BLaER1 (cell line): Measurements from ENCODE around the gene MEG3.

Source experiments
- H3K27ac ChIP-seq: shearing (Covaris generic); formaldehyde crosslinking; 2 replicates; pipeline ENCODE4 v1.8.1; 2022
- H3K27me3 ChIP-seq: shearing (Covaris generic); formaldehyde crosslinking; 2 replicates; pipeline ENCODE4 v1.8.1; 2022
- H3K36me3 ChIP-seq: shearing (Covaris generic); formaldehyde crosslinking; 2 replicates; pipeline ENCODE4 v1.8.1; 2022
- H3K4me1 ChIP-seq: shearing (Covaris generic); formaldehyde crosslinking; 2 replicates; pipeline ENCODE4 v1.8.1; 2022
- H3K4me2 ChIP-seq: shearing (Covaris generic); formaldehyde crosslinking; 2 replicates; pipeline ENCODE4 v1.8.1; 2022
- H3K4me3 ChIP-seq: shearing (Covaris generic); formaldehyde crosslinking; 2 replicates; pipeline ENCODE4 v1.8.1; 2022
- H3K9ac ChIP-seq: shearing (Covaris generic); formaldehyde crosslinking; 2 replicates; pipeline ENCODE4 v1.8.1; 2022
- H3K9me3 ChIP-seq: shearing (Covaris generic); formaldehyde crosslinking; 2 replicates; pipeline ENCODE4 v1.8.1; 2022
- H4K20me1 ChIP-seq: shearing (Covaris generic); formaldehyde crosslinking; 2 replicates; pipeline ENCODE4 v1.8.1; 2022
- Cebpa-rat ChIP-seq: shearing (Covaris generic); IDR thresholded peaks from 2 replicates; pipeline ENCODE4 v1.8.1; 2022

Gene MEG3

DNA sequence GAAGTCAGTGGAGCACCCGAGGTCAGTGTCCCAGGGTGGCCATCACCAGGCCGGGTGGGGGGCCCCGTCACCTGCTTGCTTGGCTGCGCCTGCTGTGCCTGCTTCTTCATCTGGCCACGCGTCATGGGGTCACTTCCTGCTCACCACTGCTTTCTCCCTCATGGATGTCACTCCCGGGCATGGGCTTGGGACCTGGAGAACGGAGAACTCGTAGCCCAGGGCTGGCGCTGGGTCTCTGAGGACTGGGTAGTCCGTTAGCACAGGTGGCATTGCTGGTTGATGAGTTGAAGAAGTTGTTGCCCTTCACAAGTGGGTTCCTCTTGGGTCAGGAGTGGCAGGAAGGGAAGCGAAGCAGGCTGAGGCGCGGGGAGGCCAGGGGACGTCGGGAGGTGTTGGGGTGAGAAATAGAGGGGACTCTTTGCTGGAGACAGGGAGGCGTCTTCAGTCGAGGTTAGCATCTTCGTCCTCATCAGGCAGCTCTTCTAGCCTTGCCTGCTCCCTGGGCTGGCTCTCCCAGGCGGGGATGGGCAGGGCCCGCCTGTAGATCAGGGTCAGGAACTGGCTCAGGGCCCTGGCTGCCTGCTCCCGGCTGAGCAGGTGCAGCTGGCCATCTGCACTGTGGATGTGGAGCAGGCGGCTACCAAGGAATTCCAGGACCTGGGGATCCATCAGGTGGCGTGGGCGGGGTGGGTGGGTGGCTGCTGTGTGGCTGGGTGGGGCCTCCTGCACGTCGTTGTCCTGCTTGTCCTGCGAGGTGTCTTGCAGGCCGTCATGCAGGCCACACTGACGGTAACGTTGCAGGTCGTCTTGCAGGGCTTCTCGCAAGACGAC is 54.6 kb downstream of the MEG3 start:
- H4K20me1 ChIP-seq, result no peaks in the 10 kb centered on the region
- H3K4me2 ChIP-seq, result no peak overlapping the region
- no peaks in the 10 kb centered on the region for H3K36me3 ChIP-seq
- peaks cover 33% of the 10 kb centered on the region for H3K9me3 ChIP-seq
- no peak overlapping the region for H3K9ac ChIP-seq
- H3K27ac ChIP-seq, result no peak overlapping the region
- peaks cover 16% of the 10 kb centered on the region for H3K4me1 ChIP-seq
- no peak overlapping the region for H3K4me3 ChIP-seq
- no peaks in the 10 kb centered on the region for H3K27me3 ChIP-seq
- TF ChIP-seq Cebpa-rat, result no peak

DNA sequence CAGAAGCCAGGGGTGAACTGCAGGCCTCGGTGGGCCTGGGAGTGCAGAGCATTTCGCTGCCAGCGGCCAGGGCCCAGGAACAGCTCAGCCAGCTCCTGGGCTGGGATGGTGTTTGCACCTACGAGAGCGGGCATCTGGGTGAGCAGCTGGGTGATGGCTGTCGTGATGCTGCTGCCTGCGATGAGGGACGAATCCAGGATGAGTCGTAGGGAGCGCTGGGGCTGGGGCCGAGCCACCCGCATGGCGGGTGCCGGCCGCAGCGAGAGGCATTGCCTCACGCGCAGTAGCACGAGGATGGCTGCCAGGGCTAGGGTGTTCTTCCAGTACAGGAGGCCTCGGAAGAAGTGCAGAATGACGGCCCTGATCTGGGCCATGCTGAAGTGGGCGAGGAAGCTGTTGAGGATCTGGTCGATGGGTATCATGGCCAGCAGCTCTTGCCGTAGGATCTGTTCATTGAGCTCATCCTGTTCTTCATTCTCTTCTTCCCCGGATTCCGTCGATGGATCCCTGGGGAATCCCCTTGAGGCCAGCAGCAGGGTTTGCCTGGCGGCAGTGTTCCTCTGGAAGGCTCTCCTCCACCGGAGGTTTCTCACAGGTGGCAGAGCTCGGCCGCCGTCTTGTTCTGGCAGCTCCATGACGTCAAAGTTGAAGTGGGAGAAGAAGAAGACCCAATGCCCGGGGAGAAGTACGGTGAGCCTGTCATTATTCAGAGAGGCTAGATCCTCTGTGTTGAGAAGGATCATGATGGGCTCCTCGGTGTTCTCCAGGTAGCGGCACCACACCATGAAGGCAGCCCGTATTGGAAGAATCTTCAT is 55.5 kb downstream of the MEG3 start:
- Histone ChIP-seq H3K4me1 (peaks cover 16% of the 10 kb centered on the region), H3K4me2 (no peak overlapping the region), H4K20me1 (no peaks in the 10 kb centered on the region), H3K9me3 (peaks cover 33% of the 10 kb centered on the region), H3K36me3 (no peaks in the 10 kb centered on the region), H3K4me3 (no peak overlapping the region), H3K9ac (no peak overlapping the region), H3K27ac (no peak overlapping the region), H3K27me3 (no peaks in the 10 kb centered on the region)
- no peak for TF ChIP-seq Cebpa-rat

DNA sequence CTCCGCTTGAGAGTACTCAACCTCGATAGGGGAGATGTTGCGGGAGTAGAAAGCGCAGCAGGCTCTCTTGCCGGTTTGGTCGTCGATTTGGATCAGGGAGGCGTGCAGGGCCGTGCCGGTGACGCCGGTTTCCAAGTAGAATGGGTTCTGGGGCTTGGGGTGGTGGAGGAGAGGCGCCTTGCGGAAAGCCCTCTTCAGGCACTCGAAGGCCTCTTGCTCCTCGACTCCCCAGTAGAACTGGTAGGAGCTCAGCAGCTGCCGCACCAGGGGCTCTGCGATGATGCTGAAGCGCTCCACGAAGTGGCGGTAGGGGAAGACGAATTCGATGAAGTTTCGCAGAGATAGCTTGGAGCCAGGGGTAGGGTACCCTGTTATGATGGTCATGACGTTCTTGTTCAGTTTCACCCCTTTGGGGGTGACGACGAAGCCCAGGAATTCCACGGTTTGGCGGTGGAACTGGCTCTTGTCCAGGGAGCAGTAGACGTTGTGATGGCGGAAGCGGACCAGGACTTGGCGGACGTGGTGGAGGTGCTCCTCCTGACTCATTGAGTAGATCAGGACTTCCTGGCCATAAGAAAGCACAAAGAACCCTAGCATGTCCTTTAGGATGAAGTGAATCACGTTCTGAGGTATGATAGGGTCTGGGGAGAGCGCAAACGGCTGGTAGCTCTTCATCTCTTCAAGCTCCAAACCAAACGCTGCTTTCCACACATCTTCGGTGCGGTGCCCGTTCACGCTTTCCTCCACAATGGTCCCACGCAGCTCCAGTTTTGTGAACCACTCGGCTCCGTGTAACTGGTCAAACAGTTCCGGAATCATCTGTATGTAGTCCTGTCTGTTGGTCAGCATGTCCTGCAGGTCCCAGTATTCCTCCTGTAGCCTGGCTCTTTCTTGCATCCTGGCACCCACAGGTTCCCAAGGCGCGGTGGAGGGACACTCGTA is 56.4 kb downstream of the MEG3 start:
- H3K4me1 ChIP-seq, result peaks cover 16% of the 10 kb centered on the region
- H3K27ac ChIP-seq, result no peak overlapping the region
- H3K4me2 ChIP-seq, result no peak overlapping the region
- no peaks in the 10 kb centered on the region for H3K36me3 ChIP-seq
- peaks cover 33% of the 10 kb centered on the region for H3K9me3 ChIP-seq
- H4K20me1 ChIP-seq, result no peaks in the 10 kb centered on the region
- TF ChIP-seq Cebpa-rat, result no peak
- H3K27me3 ChIP-seq, result no peaks in the 10 kb centered on the region
- no peak overlapping the region for H3K4me3 ChIP-seq
- H3K9ac ChIP-seq, result no peak overlapping the region

DNA sequence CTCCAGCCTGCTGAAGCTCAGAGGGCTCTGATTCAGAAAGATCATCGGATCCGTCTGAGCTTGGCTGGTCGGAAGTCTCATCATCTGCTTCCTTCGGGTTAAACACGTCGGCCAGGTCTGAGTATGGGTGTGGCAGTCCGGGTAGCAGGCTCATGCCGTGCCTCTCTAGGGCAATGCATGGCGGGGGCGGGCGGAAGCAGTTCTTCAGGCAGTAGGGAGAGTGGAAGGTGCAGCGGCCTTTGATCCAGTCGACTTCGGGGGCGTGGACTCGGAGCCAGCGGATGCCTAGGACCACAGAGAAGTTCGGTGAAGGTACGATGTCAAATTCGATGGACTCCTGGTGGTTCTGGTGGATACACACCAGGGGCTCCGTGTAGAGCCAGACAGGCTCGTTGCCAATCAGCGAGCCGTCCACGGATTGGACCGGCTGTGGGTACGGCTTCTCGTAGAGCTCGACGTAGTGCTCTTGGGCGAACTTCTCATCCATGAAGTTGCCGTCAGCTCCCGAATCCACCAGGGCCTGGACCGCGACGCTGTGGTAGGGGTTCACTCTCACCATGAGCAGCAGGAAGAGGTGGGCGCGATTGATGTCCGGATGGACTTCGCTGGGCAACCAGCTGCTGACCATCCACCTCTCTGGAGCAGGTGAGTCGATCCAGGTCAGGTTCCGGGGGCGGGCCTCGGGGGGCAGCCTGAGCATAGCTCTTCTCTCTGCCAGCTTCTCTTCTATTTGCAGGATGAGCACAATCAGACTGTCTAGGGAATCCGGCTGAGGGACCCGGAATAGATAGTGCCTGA is 57.3 kb downstream of the MEG3 start:
- no peaks in the 10 kb centered on the region for H3K36me3 ChIP-seq
- no peak overlapping the region for H3K4me3 ChIP-seq
- TF ChIP-seq Cebpa-rat, result no peak
- no peak overlapping the region for H3K27ac ChIP-seq
- H3K9ac ChIP-seq, result no peak overlapping the region
- H3K4me2 ChIP-seq, result no peak overlapping the region
- H3K27me3 ChIP-seq, result no peaks in the 10 kb centered on the region
- peaks cover 16% of the 10 kb centered on the region for H3K4me1 ChIP-seq
- H4K20me1 ChIP-seq, result no peaks in the 10 kb centered on the region
- H3K9me3 ChIP-seq, result peaks cover 33% of the 10 kb centered on the region

DNA sequence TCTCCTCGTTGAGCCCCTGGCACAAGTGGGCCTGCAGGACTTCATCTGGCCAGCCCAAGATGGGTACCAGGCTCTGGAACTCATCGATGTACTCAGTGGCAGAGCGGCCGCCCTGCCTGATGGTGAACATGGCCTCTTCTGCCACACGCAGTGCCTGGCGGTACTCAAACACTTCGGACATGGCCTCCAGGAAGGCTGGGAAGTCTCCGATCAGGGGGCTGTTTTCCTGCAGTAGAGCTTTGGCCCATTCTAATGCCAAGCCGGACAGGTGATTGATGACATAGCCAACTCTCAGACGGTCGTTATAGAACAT is 57.8 kb downstream of the MEG3 start:
- no peaks in the 10 kb centered on the region for H4K20me1 ChIP-seq
- H3K4me2 ChIP-seq, result no peak overlapping the region
- no peaks in the 10 kb centered on the region for H3K36me3 ChIP-seq
- no peaks in the 10 kb centered on the region for H3K27me3 ChIP-seq
- no peak for TF ChIP-seq Cebpa-rat
- H3K27ac ChIP-seq, result no peak overlapping the region
- H3K9ac ChIP-seq, result no peak overlapping the region
- no peak overlapping the region for H3K4me3 ChIP-seq
- H3K4me1 ChIP-seq, result peaks cover 11% of the 10 kb centered on the region
- peaks cover 33% of the 10 kb centered on the region for H3K9me3 ChIP-seq

DNA sequence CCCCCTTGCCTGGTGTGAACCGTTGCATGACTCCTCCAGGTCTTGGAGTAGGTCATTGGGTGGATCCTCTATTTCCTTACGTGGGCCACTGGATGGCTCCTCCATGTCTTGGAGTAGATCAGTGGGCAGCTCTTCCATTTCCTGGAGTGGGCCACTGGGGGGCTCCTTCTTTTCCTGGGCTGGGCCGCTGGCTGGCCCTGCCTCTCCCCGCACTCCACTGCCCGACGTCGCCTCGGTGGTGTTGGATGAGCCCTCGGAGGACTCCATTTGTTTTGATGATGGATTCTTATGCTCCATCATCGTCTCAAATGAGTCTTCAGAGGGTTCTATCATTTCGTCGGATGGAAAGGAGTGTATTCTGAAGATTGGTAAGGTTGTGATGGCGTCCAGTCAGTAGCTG is 58.5 kb downstream of the MEG3 start:
- Histone ChIP-seq H3K27ac (no peak overlapping the region), H3K36me3 (no peaks in the 10 kb centered on the region), H4K20me1 (no peaks in the 10 kb centered on the region), H3K4me3 (no peak overlapping the region), H3K9ac (no peak overlapping the region), H3K9me3 (peaks cover 33% of the 10 kb centered on the region), H3K4me2 (no peak overlapping the region), H3K4me1 (peaks cover 4% of the 10 kb centered on the region), H3K27me3 (no peaks in the 10 kb centered on the region)
- TF ChIP-seq Cebpa-rat, result no peak

DNA sequence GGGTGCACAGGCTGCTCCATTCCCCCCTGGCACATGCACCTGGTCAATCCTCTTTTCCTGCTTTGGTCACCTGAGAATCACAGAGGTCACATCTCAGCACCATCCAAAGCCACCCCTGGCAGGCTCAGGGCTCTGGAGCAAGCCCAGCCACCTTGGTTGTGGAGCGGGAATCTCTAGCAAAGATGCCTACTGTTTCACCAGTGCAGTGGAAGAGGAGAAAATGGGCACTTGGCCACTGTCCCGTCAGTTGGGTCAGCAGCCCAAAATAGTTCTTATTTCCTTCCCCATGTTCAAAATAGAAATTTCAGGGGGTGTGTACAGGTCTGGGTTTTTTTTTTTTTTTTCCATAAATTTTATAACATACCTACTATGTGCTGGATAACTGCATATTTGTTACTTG is 59.3 kb downstream of the MEG3 start:
- Histone ChIP-seq H3K36me3 (no peaks in the 10 kb centered on the region), H3K4me2 (no peak overlapping the region), H3K9ac (no peak overlapping the region), H3K27me3 (no peaks in the 10 kb centered on the region), H3K9me3 (peaks cover 33% of the 10 kb centered on the region), H4K20me1 (no peaks in the 10 kb centered on the region), H3K27ac (no peak overlapping the region), H3K4me3 (no peak overlapping the region), H3K4me1 (no peaks in the 10 kb centered on the region)
- no peak for TF ChIP-seq Cebpa-rat

DNA sequence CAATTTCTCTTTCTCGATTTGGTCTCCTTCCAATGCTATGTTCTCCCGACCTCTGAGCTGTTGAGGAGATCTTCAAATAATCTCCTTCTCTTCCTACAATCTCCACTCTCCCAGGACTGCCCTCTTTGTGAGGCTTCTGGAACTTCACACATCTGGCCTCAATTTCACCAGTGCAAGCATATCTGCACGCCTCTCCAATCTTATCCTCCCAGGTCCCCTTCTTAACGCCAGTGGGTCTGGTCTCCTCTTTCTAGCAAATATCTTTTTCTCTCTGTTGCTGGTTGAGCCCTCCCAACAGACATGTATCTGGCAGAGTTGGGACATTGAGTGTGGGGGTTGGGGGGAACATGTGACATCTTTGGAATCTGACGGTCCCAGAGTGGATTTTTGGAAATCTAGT is 59.7 kb downstream of the MEG3 start:
- Histone ChIP-seq H3K4me3 (no peak overlapping the region), H3K9me3 (peaks cover 33% of the 10 kb centered on the region), H3K4me2 (no peak overlapping the region), H4K20me1 (no peaks in the 10 kb centered on the region), H3K4me1 (no peaks in the 10 kb centered on the region), H3K9ac (no peak overlapping the region), H3K36me3 (no peaks in the 10 kb centered on the region), H3K27ac (no peak overlapping the region), H3K27me3 (no peaks in the 10 kb centered on the region)
- TF ChIP-seq Cebpa-rat, result no peak

DNA sequence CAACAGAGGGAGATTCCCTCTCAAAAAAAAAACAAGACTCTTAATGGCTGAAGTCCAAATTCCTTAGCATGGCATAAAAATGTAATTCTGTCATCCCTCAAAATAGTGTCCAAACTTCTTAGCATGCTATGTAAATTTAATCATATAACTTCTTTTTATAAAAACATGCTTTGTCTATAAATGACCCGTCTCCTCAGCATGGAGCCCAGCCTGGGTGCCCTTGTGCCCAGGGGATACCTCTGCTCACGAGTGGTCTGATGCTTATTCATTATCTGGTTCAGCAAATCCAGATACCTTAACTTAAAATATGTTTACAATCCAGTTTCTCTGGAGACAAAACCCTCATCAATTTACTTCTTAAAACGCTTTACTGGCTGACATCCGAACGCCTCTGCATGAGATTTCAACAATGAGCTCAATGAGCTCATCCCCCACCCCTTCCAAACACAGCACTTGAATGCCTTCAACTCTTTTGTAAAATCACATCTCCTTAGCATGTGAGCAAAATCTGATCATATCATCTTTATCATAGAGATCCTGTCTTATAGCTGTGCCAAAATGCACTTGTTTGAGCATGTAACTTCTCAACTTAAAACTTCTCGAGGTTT is 61.9 kb downstream of the MEG3 start:
- TF ChIP-seq Cebpa-rat, result no peak
- Histone ChIP-seq H3K9me3 (peaks cover 13% of the 10 kb centered on the region), H3K4me1 (no peaks in the 10 kb centered on the region), H3K27ac (no peak overlapping the region), H4K20me1 (no peaks in the 10 kb centered on the region), H3K4me2 (no peak overlapping the region), H3K9ac (no peak overlapping the region), H3K4me3 (no peak overlapping the region), H3K27me3 (no peaks in the 10 kb centered on the region), H3K36me3 (no peaks in the 10 kb centered on the region)
